ENCODE measurements around the gene DEFB119. TPM values are rescaled to one million over a fixed set of nuclear protein-coding genes. Genes with fewer than 3 reads are reported as not detected.

The DEFB119 gene
- total and polyA plus RNA-seq, 12 donors = not detected

DNA sequence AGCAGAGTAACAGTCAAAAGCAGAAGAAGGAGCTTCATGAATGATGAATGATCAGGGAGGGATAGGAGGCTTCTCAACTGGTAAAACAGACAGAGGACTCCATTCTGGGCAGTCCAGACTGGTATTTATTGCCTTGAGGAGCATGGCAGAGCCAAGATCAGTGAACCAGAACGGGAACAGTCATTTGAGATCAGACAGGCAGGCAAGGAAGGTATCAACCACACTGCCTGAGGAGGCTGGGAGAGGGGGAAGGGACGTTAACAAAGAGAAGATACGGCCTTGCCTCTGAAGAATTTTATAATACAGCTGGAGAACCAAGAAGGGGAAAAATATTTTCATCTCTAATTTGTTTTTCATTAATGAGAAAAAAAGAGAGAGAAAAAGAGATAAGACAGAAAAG, 15.7 kb upstream of the DEFB119 start, which contains the start of gene DEFB121:
TSS of gene DEFB121 (minus strand) at position 101 of the 400 bp plus-strand sequence. CDS start at position 38, 63 bp downstream.
- no peaks in the 10 kb centered on the region for H3K36me3 ChIP-seq (replicated peaks in 1 of 2)
- H3K27me3 ChIP-seq = peaks cover 8% of the 10 kb centered on the region
- H3K27ac ChIP-seq = no peak within 1 kb of the TSS
- no peak within 1 kb of the TSS for H3K4me3 ChIP-seq
- no peak for DNase-seq
- no peaks in the 10 kb centered on the region for H3K9me3 ChIP-seq (replicated peaks in 1 of 3)
- intact Hi-C loops (cut with DNase I) = no loop called here
- TF ChIP-seq POLR2A (IDR thresholded peaks at IDR 0.05) = no peak
- TF ChIP-seq, protein P1, sequence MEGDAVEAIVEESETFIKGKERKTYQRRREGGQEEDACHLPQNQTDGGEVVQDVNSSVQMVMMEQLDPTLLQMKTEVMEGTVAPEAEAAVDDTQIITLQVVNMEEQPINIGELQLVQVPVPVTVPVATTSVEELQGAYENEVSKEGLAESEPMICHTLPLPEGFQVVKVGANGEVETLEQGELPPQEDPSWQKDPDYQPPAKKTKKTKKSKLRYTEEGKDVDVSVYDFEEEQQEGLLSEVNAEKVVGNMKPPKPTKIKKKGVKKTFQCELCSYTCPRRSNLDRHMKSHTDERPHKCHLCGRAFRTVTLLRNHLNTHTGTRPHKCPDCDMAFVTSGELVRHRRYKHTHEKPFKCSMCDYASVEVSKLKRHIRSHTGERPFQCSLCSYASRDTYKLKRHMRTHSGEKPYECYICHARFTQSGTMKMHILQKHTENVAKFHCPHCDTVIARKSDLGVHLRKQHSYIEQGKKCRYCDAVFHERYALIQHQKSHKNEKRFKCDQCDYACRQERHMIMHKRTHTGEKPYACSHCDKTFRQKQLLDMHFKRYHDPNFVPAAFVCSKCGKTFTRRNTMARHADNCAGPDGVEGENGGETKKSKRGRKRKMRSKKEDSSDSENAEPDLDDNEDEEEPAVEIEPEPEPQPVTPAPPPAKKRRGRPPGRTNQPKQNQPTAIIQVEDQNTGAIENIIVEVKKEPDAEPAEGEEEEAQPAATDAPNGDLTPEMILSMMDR (IDR thresholded peaks at IDR 0.05) = no peak
- H3K4me1 ChIP-seq (replicated peaks in 1 of 2) = no peaks in the 10 kb centered on the region
- 26 to 38% (median 31%) methylated on average over 3 of the region's 3 CpGs for WGBS, 4 donors

DNA sequence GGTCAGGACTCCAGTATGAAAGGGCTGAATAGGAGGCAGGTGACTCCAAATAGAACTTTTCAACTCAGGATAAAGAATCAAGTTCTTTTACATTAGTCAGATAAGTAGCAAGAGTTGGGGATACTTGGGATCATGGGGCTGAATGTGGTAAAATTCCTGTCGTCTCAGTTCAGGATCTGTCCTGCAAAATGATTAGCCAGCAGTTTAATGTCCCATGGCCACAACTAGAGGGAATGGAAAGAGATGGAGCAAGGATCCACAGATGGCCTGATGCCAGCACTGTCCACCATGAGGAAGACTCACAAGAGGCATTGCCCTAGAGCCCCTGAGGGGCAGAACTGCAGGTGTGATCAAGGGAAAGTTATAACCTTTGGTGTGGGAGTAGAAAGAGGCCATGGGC, 13.5 kb upstream of the DEFB119 start:
- 36 to 47% (median 42%) methylated on average over 1 of the region's 1 CpG for WGBS, 4 donors
- H3K4me1 ChIP-seq (replicated peaks in 1 of 2) = no peaks in the 10 kb centered on the region

DNA sequence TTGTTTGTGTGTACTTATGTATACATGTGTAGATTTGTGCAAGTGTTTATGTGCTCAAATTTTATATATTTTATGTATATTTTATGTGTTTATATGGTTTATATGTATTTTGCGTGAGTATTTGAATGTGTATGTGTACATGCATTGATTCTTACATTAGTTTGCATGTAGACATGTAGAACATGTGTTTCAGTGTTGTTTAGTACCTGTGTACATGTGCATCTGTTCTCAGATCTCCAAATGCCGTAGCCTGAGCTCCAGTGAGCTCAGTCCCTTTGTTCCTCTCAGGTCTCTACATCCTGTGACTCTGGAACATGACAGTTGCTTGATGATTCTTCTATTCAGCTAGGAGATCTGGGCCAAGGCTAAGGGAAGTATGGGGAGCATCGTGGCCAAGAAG, 4.5 kb upstream of the DEFB119 start:
- no peaks in the 10 kb centered on the region for H3K9me3 ChIP-seq (replicated peaks in 1 of 3)
- TF ChIP-seq POLR2A (IDR thresholded peaks at IDR 0.05) = no peak
- TF ChIP-seq, protein P1 (IDR thresholded peaks at IDR 0.05) = no peak
- no peak for DNase-seq
- H3K27ac ChIP-seq = no peak overlapping the region
- H3K4me3 ChIP-seq = no peak overlapping the region
- 47 to 57% (median 53%) methylated on average over 3 of the region's 3 CpGs for WGBS, 4 donors
- intact Hi-C loops (cut with DNase I) = no loop called here
- no peaks in the 10 kb centered on the region for H3K36me3 ChIP-seq (replicated peaks in 1 of 2)
- no peaks in the 10 kb centered on the region for H3K4me1 ChIP-seq (replicated peaks in 1 of 2)
- no peaks in the 10 kb centered on the region for H3K27me3 ChIP-seq

More for the DNA sequence above, 13.5 kb upstream of the DEFB119 start:
- no peak overlapping the region for H3K27ac ChIP-seq
- H3K9me3 ChIP-seq (replicated peaks in 1 of 3) = no peaks in the 10 kb centered on the region
- no peak for DNase-seq
- peaks cover under 1% of the 10 kb centered on the region for H3K27me3 ChIP-seq
- TF ChIP-seq, protein P1 (IDR thresholded peaks at IDR 0.05) = no peak
- no peak for TF ChIP-seq POLR2A (IDR thresholded peaks at IDR 0.05)
- no peaks in the 10 kb centered on the region for H3K36me3 ChIP-seq (replicated peaks in 1 of 2)
- intact Hi-C loops (cut with DNase I) = no loop called here
- H3K4me3 ChIP-seq = no peak overlapping the region

DNA sequence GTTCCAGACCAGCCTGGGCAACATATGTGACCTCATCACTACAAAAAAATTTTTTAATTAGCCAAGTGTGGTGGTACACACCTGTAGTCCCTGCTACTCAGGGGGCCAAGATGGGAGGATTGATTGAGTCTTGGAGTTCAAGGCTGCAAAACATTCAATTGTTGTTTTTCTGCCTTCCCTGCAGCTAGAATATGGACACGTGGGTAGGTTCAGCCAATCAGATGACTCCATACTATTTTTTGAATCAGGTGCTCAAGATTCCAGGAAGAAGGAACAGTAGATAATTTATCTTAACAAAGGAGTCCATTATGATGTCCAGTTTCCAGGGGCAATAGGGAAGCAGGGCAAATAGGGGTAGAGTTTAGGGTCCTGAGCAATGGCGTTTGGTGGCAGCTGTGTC, 2.4 kb upstream of the DEFB119 start:
- Histone ChIP-seq H3K36me3 (replicated peaks in 1 of 2) (no peaks in the 10 kb centered on the region), H3K4me1 (replicated peaks in 1 of 2) (no peaks in the 10 kb centered on the region), H3K27me3 (no peaks in the 10 kb centered on the region), H3K4me3 (no peak overlapping the region), H3K27ac (no peak overlapping the region), H3K9me3 (replicated peaks in 1 of 3) (no peaks in the 10 kb centered on the region)
- intact Hi-C loops (cut with DNase I) = no loop called here
- no peak for DNase-seq
- WGBS, 4 donors = 61 to 74% (median 63%) methylated on average over 2 of the region's 2 CpGs
- TF ChIP-seq POLR2A (IDR thresholded peaks at IDR 0.05) = no peak
- TF ChIP-seq, protein P1 (IDR thresholded peaks at IDR 0.05) = no peak

All from adrenal gland (tissue), 12 donors.